HCT116 (cell line): ENCODE results near the gene DPH1. TPM values are rescaled to one million over a fixed set of nuclear protein-coding genes. Genes with fewer than 3 reads are reported as not detected.

Experiments used
- CBX3 ChIP-seq: IDR thresholded peaks from 2 replicates; pipeline ENCODE4 v1.6.1; 2012; ENCODE audit warnings: low read depth
- EGR1 ChIP-seq: IDR thresholded peaks from 2 replicates; pipeline ENCODE4 v1.6.1; 2012; ENCODE audit warnings: low read depth
- ELF1 ChIP-seq: IDR thresholded peaks from 2 replicates; pipeline ENCODE4 v1.6.1; 2012; ENCODE audit warnings: low read depth, borderline replicate concordance
- EZH2 ChIP-seq: fragments of 200-600 bp; sonication (generic); IDR thresholded peaks from 2 replicates; pipeline ENCODE4 v1.6.1; 2017; ENCODE audit warnings: antibody characterized with exemption, mixed run types
- POLR2A ChIP-seq: IDR thresholded peaks from 2 replicates; pipeline ENCODE4 v1.7.0; 2011; ENCODE audit warnings: borderline replicate concordance; ENCODE audit not compliant: insufficient read depth, insufficient read length; ENCODE audit errors: extremely low read depth
- POLR2AphosphoS5 ChIP-seq: IDR thresholded peaks from 2 replicates; pipeline ENCODE4 v1.6.1; 2011; ENCODE audit warnings: mild to moderate bottlenecking, low read depth, low read length, moderate library complexity
- RAD21 ChIP-seq: IDR thresholded peaks from 2 replicates; pipeline ENCODE4 v1.6.1; 2012; ENCODE audit warnings: low read depth, mild to moderate bottlenecking
- SRF ChIP-seq: IDR thresholded peaks from 2 replicates; pipeline ENCODE4 v1.6.1; 2012; ENCODE audit warnings: low read depth
- ZFX ChIP-seq: fragments of 450-650 bp; IDR thresholded peaks from 2 replicates; pipeline ENCODE4 v1.6.1; 2017
- total RNA-seq: library from RNA; stranded (reverse); gene quantifications from one replicate; pipeline ENCODE4 v1.2.1, GENCODE V29; 2021; ENCODE audit not compliant: unreplicated experiment
- TF ChIP-seq, protein P1 (sequence below): IDR thresholded peaks from 2 replicates; pipeline ENCODE4 v1.6.1; 2012; ENCODE audit warnings: low read depth
- TF ChIP-seq, protein P2 (sequence below), 3 experiments: fragments of 200-600 bp in 1 of 3; sonication (generic) in 1 of 3; IDR thresholded peaks in 2 of 3; conservative IDR thresholded peaks in 1 of 3; 2 replicates each; pipeline ENCODE4 v1.5.1; 2012 to 2017; ENCODE audit warnings: low read depth in 2 of 3, low read length in 2 of 3, antibody characterized with exemption in 1 of 3, borderline replicate concordance in 1 of 3, control low read depth in 1 of 3, mild to moderate bottlenecking in 1 of 3, mixed read lengths in 1 of 3, mixed run types in 1 of 3, moderate library complexity in 1 of 3; ENCODE audit not compliant: insufficient read depth in 1 of 3

Gene DPH1
- total RNA-seq, 1 experiment from 2014 or later: 47.2 TPM

DNA sequence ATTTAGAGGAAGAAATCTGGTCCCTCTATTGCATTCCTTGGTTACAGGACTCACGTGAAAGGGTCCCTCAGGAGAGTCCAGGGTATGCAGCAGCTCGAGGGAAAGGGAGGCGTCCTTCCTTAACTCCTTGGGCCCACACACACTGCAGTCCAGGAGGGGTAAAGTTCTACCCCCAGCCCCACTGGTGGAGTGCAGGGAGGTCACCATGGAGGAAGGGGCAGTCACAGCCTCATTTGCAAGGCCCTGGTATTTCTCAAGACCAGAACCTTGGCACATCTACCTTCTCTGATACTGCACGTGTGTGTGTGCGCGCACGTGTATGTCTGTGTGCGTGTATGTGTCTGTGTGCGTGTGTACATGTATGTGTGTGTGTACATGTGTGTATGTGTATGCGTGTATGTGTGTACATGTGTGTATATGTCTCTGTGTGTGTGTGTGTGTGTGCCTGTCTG lies 36.0 kb downstream of the DPH1 start (continued):
- TF ChIP-seq, protein P1, sequence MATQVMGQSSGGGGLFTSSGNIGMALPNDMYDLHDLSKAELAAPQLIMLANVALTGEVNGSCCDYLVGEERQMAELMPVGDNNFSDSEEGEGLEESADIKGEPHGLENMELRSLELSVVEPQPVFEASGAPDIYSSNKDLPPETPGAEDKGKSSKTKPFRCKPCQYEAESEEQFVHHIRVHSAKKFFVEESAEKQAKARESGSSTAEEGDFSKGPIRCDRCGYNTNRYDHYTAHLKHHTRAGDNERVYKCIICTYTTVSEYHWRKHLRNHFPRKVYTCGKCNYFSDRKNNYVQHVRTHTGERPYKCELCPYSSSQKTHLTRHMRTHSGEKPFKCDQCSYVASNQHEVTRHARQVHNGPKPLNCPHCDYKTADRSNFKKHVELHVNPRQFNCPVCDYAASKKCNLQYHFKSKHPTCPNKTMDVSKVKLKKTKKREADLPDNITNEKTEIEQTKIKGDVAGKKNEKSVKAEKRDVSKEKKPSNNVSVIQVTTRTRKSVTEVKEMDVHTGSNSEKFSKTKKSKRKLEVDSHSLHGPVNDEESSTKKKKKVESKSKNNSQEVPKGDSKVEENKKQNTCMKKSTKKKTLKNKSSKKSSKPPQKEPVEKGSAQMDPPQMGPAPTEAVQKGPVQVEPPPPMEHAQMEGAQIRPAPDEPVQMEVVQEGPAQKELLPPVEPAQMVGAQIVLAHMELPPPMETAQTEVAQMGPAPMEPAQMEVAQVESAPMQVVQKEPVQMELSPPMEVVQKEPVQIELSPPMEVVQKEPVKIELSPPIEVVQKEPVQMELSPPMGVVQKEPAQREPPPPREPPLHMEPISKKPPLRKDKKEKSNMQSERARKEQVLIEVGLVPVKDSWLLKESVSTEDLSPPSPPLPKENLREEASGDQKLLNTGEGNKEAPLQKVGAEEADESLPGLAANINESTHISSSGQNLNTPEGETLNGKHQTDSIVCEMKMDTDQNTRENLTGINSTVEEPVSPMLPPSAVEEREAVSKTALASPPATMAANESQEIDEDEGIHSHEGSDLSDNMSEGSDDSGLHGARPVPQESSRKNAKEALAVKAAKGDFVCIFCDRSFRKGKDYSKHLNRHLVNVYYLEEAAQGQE: no peak
- TF ChIP-seq EGR1 (no peak), ZFX (no peak), ELF1 (no peak), POLR2AphosphoS5 (no peak), EZH2 (no peak), SRF (no peak), CBX3 (no peak), POLR2A (no peak), RAD21 (no peak)
- TF ChIP-seq, protein P2, sequence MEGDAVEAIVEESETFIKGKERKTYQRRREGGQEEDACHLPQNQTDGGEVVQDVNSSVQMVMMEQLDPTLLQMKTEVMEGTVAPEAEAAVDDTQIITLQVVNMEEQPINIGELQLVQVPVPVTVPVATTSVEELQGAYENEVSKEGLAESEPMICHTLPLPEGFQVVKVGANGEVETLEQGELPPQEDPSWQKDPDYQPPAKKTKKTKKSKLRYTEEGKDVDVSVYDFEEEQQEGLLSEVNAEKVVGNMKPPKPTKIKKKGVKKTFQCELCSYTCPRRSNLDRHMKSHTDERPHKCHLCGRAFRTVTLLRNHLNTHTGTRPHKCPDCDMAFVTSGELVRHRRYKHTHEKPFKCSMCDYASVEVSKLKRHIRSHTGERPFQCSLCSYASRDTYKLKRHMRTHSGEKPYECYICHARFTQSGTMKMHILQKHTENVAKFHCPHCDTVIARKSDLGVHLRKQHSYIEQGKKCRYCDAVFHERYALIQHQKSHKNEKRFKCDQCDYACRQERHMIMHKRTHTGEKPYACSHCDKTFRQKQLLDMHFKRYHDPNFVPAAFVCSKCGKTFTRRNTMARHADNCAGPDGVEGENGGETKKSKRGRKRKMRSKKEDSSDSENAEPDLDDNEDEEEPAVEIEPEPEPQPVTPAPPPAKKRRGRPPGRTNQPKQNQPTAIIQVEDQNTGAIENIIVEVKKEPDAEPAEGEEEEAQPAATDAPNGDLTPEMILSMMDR (IDR thresholded peaks at IDR 0.05 in 2 of 3, conservative IDR thresholded peaks at IDR 0.05 in 1 of 3; ENCODE audit: borderline replicate concordance in 1 of 3, insufficient read depth in 1 of 3, low read depth in 2 of 3, low read length in 2 of 3): no peak
